ENCODE data around the gene ELF3.
"Not testable (repeated sequence)": the region's sequence is repeated elsewhere in the genome, so short reads cannot be mapped to it uniquely, and the experiment has no call there.

The ELF3 gene

GRCh38 chr1:202010180-202011015 lies at the start of gene ELF3:
Gene ELF3 (plus strand): TSS chr1:202010587. CDS start chr1:202011137, 550 bp downstream.
- DNase-seq, result no peak

DNA sequence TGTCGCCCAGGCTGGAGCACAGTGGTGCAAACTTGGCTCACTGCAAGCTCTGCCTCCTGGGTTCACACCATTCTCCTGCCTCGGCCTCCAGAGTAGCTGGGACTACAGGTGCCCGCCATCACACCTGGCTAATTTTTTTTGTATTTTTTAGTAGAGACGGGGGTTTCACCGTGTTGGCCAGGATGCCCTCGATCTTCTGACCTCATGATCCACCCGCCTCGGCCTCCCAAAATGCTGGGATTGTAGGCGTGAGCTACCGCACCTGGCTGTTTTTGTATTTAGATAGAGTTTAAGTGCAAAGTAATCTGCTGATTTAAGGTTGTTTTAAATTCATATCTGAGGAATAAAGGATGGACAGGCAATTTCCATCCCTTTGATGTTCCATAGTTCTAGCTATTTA lies 48.0 kb upstream of the ELF3 start:
- DNase-seq, result not testable (repeated sequence)

DNA sequence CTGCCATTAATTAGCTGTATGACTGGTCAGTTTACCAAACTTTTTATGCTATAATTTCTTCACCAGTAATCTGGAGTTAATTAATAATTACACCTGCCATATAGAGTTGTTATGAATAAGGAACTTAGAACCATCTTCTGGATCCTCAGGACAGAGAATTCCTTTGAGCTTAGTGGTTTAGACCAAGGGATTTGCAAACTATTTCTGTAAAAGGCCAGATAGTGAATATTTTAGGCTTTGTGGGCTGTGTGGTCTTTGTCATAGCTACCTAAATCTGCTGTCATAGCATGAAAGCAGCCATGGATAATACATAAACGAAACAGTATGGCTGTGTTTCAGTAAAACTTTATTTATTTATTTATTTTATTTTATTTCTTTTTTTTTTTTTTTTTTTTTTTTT lies 46.1 kb upstream of the ELF3 start:
- no peak for DNase-seq

GRCh38 chr1:201966171-201966570 lies 44.2 kb upstream of the ELF3 start:
- no peak for DNase-seq

- no peak for DNase-seq
These were observed 42.0 kb upstream of the ELF3 start for GRCh38 chr1:201968202-201968925.

GRCh38 chr1:201970334-201971159 lies 39.8 kb upstream of the ELF3 start:
- peak in 8 of 58 donors; percentile 2 to 34 (median 6) for DNase-seq

GRCh38 chr1:201982082-201982622 lies 28.2 kb upstream of the ELF3 start:
- DNase-seq, result peak in 33 of 58 donors; percentile 17 to 75 (median 52)

DNA sequence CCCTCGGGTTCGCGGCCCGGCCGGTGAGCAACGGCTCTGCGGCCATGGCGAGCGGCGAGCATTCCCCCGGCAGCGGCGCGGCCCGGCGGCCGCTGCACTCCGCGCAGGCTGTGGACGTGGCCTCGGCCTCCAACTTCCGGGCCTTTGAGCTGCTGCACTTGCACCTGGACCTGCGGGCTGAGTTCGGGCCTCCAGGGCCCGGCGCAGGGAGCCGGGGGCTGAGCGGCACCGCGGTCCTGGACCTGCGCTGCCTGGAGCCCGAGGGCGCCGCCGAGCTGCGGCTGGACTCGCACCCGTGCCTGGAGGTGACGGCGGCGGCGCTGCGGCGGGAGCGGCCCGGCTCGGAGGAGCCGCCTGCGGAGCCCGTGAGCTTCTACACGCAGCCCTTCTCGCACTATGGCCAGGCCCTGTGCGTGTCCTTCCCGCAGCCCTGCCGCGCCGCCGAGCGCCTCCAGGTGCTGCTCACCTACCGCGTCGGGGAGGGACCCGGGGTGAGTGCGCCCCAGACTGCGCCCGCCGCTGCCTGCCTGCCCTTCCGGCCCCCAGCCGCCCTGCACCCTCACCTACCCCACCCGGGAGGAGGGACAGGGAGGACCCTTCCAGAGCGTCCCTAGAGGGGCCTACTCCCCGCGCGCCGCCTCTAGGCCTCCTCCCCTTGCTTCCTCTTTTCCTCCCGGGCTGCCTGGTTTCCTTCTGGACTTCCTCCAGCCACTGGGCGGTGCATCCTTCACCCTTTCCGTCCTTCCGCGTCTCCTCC lies 27.6 kb upstream of the ELF3 start, which contains the start of gene RNPEP:
TSS of gene RNPEP (plus strand) at position 26 of the 757 bp plus-strand sequence. CDS start at position 45, 19 bp downstream.
- peak in 48 of 58 donors; percentile 9 to 75 (median 51) for DNase-seq

- no peak for DNase-seq
These were observed 27.0 kb upstream of the ELF3 start for GRCh38 chr1:201983380-201983805.

DNA sequence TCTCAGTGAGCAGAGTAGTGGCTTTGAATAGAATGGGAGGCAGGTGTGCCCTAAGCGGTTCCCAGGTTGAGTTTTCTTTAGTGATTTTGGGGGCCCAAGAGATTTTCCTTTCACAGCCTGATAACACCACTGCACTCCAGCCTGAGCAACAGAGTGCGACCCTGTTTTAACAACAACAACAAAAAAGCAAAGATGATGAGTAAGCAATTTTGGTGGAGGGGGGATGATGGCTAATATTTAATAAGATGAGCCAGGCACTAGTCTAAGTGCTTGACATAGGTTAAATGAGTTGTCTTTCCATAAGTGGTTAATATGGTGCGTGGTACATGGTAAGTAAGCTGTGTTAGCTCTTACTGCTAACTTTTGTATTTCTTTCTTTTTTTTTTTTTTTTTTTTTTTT lies 25.9 kb upstream of the ELF3 start:
- DNase-seq, result no peak

DNA sequence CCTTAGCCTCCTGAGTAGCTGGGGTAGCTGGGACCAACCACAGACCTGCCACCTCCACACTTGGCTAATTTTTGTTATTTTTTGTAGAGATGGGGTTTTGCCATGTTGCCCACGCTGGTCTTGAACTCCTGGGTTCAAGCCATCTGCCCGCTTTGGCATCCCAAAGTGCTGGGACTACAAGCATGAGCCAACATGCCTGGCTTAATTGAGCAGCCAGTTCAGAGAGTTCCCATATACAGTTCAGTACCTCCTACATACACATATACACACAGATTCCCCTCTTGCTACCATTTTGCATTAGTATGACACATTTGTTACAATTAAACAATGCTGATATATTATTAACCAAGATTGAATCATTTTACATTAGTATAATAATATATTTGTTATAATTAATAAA lies 25.0 kb upstream of the ELF3 start:
- no peak for DNase-seq

DNA sequence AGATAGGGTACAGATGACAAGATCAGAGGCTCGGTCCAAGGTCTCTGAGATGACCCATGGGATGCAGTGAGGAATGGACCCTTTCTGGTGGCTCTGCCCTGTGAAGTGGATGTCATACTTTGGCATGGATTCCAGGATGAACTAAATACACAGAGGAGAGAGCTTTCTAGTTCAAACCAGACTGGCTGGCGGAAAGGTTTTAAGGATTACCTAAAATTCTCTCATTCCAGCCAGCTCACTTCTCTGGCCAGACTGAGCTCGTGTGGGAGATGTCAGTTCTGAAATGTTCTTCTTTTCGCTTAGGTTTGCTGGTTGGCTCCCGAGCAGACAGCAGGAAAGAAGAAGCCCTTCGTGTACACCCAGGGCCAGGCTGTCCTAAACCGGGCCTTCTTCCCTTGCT lies 21.8 kb upstream of the ELF3 start:
- DNase-seq, result no peak

GRCh38 chr1:201989354-201990128 lies 20.8 kb upstream of the ELF3 start:
- no peak for DNase-seq

DNA sequence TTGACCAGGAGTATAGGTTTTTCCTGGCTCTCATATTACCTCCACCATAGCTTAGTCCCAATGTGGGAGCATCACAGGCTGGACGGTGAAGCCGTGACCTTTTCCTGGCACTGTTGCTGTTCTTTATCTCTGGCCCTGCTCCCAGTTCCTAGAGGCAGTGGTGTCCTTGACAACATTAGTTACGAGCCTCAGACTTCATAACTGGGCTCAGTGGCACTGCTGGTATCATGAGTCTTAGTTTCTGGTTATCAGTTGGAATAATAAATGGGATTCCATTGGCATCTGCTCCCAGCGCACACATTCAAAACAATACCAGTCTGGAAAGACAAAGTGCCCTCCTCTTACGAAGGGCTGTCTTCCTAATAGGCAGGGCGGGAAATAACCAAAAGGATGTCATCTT lies 20.0 kb upstream of the ELF3 start:
- no peak for DNase-seq

- peak in 12 of 58 donors; percentile 4 to 39 (median 18) for DNase-seq
These were observed 10.7 kb upstream of the ELF3 start for GRCh38 chr1:201999625-202000238.

GRCh38 chr1:202002507-202002906 lies 7.9 kb upstream of the ELF3 start:
- DNase-seq, result no peak

DNA sequence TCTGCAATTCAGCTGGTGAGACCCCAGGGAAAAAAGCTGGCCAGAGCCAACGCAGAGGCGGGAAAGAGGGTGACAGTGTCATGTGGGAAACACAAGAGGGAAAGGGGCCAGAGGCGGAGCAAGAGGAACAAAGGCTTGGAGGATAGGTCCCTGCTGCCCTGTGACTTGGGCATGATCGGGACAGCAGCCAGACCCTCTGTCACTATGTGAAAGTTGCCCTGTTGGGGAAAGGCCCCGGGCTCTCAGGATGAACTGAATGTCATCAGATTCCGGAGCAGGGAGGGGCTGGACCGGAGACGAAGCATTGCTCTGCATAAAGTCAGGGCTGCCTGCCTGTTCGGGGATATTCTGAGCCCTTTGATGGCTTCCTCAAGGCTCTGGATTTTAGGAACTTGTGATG lies 5.7 kb upstream of the ELF3 start:
- DNase-seq, result peak in 14 of 58 donors; percentile 10 to 60 (median 26)

DNA sequence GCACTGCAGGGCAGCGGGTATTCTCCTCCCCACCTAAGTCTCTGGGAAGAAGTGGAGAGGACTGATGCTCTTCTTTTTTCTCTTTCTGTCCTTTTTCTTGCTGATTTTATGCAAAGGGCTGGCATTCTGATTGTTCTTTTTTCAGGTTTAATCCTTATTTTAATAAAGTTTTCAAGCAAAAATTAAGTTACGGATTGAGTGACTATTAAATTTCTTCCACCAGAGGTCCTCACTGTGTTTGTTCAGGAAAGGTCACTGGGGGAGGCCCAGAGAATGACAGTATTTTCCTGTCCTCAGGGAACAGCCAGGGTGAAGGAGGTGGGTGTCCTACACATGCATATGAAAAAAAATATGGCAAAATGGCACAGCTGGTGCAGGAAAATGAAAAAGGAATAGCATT lies 4.4 kb upstream of the ELF3 start:
- no peak for DNase-seq

DNA sequence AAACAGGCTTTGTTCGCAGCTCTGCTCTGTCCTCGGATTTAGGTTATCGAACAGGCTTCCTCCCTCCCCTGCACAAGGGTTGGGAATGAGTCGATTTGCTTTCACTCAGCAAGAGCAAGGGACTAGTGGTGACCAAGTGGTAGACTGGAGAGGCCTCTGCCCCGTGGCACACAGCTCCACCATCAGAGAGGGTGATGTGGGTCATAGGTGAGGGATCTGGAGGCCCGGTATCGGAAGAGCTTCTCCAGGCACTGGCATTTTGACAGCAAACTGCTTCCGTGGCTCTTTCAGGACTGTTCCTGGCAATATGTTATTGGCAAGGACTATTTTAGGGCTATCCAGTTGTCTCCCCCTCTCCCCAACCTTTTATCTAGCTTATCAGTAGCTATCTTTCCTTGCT lies 3.1 kb upstream of the ELF3 start:
- DNase-seq, result no peak
